GM12875 (cell line): ENCODE measurements around the gene COL23A1.

ENCODE experiments used
- H3K4me3 ChIP-seq: one replicate; pipeline ENCODE4 v1.5.1; 2011; ENCODE audit warnings: low read depth, low read length, control low read depth
- CTCF ChIP-seq: IDR thresholded peaks from 2 replicates; pipeline ENCODE4 v1.5.1; 2011; ENCODE audit warnings: low read depth, mild to moderate bottlenecking, control low read depth, inconsistent platforms, low read length, moderate library complexity, borderline replicate concordance; ENCODE audit not compliant: insufficient read depth

COL23A1 gene

GRCh38 chr5:178335302-178336030 lies 254.7 kb downstream of the COL23A1 start:
- no peak for TF ChIP-seq CTCF
- H3K4me3 ChIP-seq, result no peak overlapping the region

GRCh38 chr5:178334861-178335260 lies 255.3 kb downstream of the COL23A1 start:
- no peak for TF ChIP-seq CTCF
- no peak overlapping the region for H3K4me3 ChIP-seq

- TF ChIP-seq CTCF, result no peak
- H3K4me3 ChIP-seq, result no peak overlapping the region
These were observed 256.2 kb downstream of the COL23A1 start for GRCh38 chr5:178333821-178334481.

- TF ChIP-seq CTCF, result no peak
- H3K4me3 ChIP-seq, result no peak overlapping the region
These were observed 258.0 kb downstream of the COL23A1 start for GRCh38 chr5:178332210-178332641.

- no peak for TF ChIP-seq CTCF
- H3K4me3 ChIP-seq, result no peak overlapping the region
These were observed 258.6 kb downstream of the COL23A1 start for GRCh38 chr5:178331491-178331996.

- no peak for TF ChIP-seq CTCF
- no peak overlapping the region for H3K4me3 ChIP-seq
These were observed 259.3 kb downstream of the COL23A1 start for GRCh38 chr5:178330791-178331404.
